Stimulated activated CD8-positive, alpha-beta memory T cell treated with anti-CD3 and anti-CD28 coated beads, Interleukin-7, amount 100 ng/mL, for 24 hours (primary cell): Measurements from ENCODE around the gene ESPL1.
"Not testable (repeated sequence)": the region's sequence is repeated elsewhere in the genome, so short reads cannot be mapped to it uniquely, and the experiment has no call there.

Experiments used
- DNase-seq: peaks from one replicate; pipeline ENCODE4 v3.0.0-alpha.2; 2020; ENCODE audit warnings: low read depth

ESPL1 gene

GRCh38 chr12:53258541-53259539 is 9.3 kb upstream of the ESPL1 start:
- no peak for DNase-seq

- no peak for DNase-seq
Measured at GRCh38 chr12:53259891-53260290, 8.2 kb upstream of the ESPL1 start.

DNA sequence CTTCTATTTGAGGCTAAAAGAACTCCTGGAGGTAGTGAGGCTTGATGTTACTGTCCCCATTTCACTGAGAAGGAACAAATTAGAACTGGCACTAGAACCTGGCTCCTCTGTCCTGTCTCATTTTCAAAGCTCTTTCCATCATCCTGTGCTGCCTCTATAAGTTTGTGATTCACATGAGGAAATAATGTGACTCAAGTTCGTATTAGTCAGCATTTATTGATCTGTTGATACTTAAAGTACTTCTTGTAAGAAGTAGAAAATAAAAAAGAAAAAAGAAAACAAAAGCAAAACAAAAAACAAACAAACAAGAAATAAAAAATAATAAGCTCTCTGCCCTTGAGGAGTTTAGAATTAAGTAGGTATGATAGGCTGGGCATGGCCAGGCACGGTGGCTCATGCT is 2.3 kb upstream of the ESPL1 start:
- no peak for DNase-seq

DNA sequence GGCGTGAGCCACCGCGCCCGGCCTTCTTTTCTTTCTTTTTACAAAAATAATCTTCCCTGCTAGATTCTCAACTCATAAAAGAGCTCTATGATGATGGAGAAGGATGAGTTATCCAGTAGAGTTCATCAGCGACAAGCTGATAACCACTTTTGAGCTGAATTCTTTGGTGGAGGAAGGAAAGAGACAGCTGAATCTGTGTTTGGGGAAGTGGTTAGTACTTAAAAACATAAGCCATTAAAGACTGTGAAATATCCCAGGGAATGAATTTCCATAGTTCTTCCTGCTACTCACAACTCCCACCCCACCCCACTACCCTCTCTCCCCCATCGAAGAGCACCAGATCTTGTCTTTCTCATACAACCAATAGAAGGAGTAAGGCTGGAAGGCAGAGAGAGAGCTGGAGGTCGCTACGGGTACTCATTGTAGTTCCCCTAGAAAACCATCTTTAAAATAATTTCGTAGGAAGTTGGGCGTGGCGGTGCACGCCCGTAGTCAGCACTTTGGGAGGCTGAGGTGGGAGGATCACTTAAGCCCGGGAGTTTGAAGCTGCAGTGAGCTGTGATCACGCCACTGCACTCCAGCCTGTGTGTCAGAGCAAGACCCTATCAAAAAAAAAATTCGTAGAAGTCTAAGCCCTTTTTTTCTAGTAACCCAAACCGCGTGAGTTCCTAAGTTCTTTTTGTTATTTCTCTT is 647 bp upstream of the ESPL1 start:
- no peak for DNase-seq

DNA sequence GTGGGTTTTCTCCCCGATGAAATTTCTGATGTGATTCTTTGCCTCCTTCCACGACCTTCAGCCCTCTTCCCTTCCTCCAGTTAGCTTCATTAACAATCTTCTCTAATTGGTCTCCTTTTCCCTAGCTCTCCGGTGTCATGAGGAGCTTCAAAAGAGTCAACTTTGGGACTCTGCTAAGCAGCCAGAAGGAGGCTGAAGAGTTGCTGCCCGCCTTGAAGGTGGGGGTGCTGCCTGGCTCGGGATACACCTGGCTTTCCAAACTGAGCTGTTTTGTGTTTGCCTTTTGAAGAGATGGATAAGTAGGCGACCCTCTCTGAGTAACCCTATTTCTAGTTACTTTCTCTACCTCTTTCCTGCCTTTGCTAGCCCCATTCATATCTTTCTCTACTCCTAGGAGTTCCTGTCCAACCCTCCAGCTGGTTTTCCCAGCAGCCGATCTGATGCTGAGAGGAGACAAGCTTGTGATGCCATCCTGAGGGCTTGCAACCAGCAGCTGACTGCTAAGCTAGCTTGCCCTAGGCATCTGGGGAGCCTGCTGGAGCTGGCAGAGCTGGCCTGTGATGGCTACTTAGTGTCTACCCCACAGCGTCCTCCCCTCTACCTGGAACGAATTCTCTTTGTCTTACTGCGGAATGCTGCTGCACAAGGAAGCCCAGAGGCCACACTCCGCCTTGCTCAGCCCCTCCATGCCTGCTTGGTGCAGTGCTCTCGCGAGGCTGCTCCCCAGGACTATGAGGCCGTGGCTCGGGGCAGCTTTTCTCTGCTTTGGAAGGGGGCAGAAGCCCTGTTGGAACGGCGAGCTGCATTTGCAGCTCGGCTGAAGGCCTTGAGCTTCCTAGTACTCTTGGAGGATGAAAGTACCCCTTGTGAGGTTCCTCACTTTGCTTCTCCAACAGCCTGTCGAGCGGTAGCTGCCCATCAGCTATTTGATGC is 797 bp downstream of the ESPL1 start:
- no peak for DNase-seq

- no peak for DNase-seq
Measured at GRCh38 chr12:53274445-53274844, 6.3 kb downstream of the ESPL1 start.

DNA sequence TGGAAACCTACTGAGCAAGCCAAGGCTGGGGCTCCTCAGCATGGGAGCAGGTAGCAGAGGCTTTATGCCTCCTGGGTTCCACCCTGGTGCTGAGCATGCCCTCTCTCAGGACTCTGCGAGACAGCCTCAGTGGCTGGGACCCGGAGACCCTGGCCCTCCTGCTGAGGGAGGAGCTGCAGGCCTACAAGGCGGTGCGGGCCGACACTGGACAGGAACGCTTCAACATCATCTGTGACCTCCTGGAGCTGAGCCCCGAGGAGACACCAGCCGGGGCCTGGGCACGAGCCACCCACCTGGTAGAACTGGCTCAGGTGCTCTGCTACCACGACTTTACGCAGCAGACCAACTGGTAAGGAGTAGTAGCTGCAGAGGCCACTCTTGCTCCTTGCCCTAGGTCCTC is 8.4 kb downstream of the ESPL1 start:
- DNase-seq = no peak

GRCh38 chr12:53277981-53278380 is 9.9 kb downstream of the ESPL1 start:
- no peak for DNase-seq

- no peak for DNase-seq
Measured at GRCh38 chr12:53279283-53279869, 11.3 kb downstream of the ESPL1 start.

DNA sequence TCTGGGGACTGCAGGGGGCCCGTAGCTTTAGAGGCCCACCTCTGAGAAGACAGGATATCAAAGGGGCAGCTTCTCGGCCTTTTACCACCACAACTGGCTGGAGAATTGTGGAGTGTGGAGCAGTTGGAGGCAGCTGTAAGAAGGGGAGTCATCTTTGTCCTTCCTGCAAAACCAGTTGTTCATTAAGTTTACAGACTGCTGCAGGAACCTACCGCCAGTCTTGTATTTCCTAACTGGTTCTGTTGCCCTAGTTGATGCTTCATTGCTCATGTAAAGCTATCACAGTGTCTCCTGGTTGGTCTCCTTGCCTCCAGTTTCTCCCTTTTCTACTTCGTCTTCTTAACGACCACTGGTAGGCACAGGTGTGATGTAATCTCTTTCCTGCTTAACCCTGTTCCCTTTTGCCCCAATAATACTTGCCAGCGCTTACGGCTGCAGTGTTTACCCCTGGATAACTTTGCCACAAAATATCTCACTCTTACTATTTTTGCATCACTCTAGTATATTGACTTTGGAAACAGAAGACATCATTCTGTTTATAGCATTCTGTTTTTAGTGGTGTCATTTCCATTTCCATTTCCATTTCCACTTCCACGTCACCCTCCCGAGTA is 11.9 kb downstream of the ESPL1 start:
- no peak for DNase-seq

DNA sequence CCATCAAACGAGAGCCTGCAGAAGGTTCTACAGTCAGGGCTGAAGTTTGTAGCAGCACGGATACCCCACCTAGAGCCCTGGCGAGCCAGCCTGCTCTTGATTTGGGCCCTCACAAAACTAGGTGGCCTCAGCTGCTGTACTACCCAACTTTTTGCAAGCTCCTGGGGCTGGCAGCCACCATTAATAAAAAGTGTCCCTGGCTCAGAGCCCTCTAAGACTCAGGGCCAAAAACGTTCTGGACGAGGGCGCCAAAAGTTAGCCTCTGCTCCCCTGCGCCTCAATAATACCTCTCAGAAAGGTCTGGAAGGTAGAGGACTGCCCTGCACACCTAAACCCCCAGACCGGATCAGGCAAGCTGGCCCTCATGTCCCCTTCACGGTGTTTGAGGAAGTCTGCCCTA is 18.3 kb downstream of the ESPL1 start:
- DNase-seq = no peak

- no peak for DNase-seq
Measured at GRCh38 chr12:53287741-53288216, 19.7 kb downstream of the ESPL1 start.

- no peak for DNase-seq
Measured at GRCh38 chr12:53288322-53288721, 20.2 kb downstream of the ESPL1 start.

GRCh38 chr12:53289891-53290290 is 21.8 kb downstream of the ESPL1 start:
- DNase-seq = no peak

GRCh38 chr12:53290661-53291060 is 22.6 kb downstream of the ESPL1 start:
- no peak for DNase-seq

GRCh38 chr12:53292426-53292825 is 24.3 kb downstream of the ESPL1 start:
- DNase-seq = no peak

DNA sequence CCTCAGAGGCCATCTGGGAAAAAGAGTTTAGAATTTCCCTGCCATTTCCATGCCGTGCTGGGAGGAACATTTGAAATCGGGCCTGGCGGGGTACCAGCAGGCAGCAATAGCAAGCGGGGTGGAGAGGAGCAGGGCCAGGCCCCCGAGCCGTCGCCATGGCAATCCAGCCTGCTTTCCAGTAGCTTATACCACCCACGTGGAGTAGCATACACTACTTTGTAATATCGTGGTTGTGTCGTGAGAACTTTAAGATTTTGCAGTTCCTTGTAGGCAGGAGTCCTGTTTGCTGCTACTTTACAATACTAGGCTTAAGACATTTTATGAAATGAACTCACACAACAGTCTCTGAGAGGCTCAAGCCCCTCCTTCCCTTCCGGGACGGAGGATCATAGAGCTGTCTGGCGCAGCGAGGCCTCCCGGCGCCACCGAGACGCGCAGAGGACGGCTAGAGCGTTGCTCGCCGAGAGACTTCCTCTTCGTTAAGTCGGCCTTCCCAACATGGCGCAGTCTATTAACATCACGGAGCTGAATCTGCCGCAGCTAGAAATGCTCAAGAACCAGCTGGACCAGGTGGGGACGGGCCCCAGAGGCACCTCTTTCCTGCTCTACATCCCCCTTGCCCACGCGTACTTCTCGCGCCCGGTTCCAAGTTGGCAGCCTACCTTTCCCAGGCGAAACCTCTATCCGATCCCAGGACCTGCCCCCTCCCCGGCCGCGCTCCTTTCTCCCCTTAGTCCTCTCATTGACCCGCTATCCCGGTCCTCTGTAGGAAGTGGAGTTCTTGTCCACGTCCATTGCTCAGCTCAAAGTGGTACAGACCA is 27.2 kb downstream of the ESPL1 start, which contains the start of gene PFDN5:
PFDN5 (plus strand) TSS at position 473 of the 821 bp plus-strand sequence; CDS start at position 499, 26 bp downstream.
- DNase-seq = peak; percentile 61

DNA sequence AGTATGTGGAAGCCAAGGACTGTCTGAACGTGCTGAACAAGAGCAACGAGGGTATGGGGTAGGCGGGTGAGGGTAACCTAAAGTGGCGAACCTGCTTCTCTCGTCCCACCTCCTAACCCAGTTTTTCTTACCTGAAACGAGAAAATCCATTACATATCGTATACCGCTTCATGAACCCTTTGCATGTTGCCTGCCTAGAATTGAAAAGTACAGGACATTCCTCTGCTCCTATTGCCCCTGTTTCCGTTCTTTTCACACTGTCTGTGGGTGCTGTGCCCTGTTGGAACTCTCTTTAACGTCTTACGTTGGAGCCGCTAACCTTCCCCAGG is 27.8 kb downstream of the ESPL1 start:
- no peak for DNase-seq

GRCh38 chr12:53297106-53297505 is 29.0 kb downstream of the ESPL1 start:
- DNase-seq = not testable (repeated sequence)

DNA sequence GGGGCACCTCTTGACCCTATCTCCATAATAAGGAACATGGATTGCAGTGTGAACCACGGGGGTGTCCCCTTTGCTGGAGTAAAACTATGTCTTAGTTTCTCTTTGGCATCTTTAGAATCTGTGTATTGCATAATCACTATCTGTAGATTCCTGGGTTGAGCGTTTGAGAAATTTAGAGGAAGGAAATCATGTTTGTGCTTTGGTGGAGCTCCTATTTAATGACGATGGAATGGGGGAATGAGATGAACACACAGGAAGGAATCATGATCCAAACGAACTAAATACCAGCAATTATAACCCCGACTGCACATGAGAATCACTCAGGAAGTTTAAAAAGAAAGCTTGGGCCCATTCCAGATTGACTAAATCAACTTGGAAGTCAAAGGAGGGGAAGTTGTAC is 30.1 kb downstream of the ESPL1 start:
- DNase-seq = no peak
